ENCODE measurements around the gene HBE1. TPM values are rescaled to one million over a fixed set of nuclear protein-coding genes. Genes with fewer than 3 reads are reported as not detected.
"Not testable (repeated sequence)": the region's sequence is repeated elsewhere in the genome, so short reads cannot be mapped to it uniquely, and the experiment has no call there.

HBE1 gene
- total RNA-seq, 1 donor from 2014 or later, result not detected

GRCh38 chr11:5297721-5298323 lies 28.1 kb upstream of the HBE1 start:
- Mint-ChIP-seq H3K4me3 (ENCODE audit: low read depth) (no peak overlapping the region), H3K9me3 (ENCODE audit: low read depth) (peaks cover 3% of the 10 kb centered on the region), H3K27me3 (no peaks in the 10 kb centered on the region), H3K36me3 (ENCODE audit: insufficient read depth) (no peaks in the 10 kb centered on the region), H3K27ac (no peak overlapping the region), H3K4me1 (ENCODE audit: low read depth) (no peaks in the 10 kb centered on the region)
- no peak for TF ChIP-seq CTCF (IDR thresholded peaks at IDR 0.05; ENCODE audit: unreplicated experiment)
- no peak for DNase-seq (ENCODE audit: low spot score, unreplicated experiment)

GRCh38 chr11:5294342-5294995 lies 24.7 kb upstream of the HBE1 start:
- H3K4me3 Mint-ChIP-seq (ENCODE audit: low read depth); H3K27ac Mint-ChIP-seq; H3K27me3 Mint-ChIP-seq; DNase-seq (ENCODE audit: low spot score, unreplicated experiment); H3K4me1 Mint-ChIP-seq (ENCODE audit: low read depth); H3K9me3 Mint-ChIP-seq (ENCODE audit: low read depth); H3K36me3 Mint-ChIP-seq (ENCODE audit: insufficient read depth): not testable (repeated sequence)

- peaks cover 3% of the 10 kb centered on the region for H3K9me3 Mint-ChIP-seq (ENCODE audit: low read depth)
- no peaks in the 10 kb centered on the region for H3K27me3 Mint-ChIP-seq
- no peak overlapping the region for H3K27ac Mint-ChIP-seq
- H3K4me3 Mint-ChIP-seq (ENCODE audit: low read depth), result no peak overlapping the region
- no peaks in the 10 kb centered on the region for H3K36me3 Mint-ChIP-seq (ENCODE audit: insufficient read depth)
- TF ChIP-seq CTCF (IDR thresholded peaks at IDR 0.05; ENCODE audit: unreplicated experiment), result no peak
- H3K4me1 Mint-ChIP-seq (ENCODE audit: low read depth), result no peaks in the 10 kb centered on the region
- DNase-seq (ENCODE audit: low spot score, unreplicated experiment), result no peak
Observed at GRCh38 chr11:5293028-5293427, 23.3 kb upstream of the HBE1 start.

- TF ChIP-seq CTCF (IDR thresholded peaks at IDR 0.05; ENCODE audit: unreplicated experiment), result peak; percentile 53
- no peak overlapping the region for H3K4me3 Mint-ChIP-seq (ENCODE audit: low read depth)
- H3K36me3 Mint-ChIP-seq (ENCODE audit: insufficient read depth), result no peaks in the 10 kb centered on the region
- H3K4me1 Mint-ChIP-seq (ENCODE audit: low read depth), result no peaks in the 10 kb centered on the region
- peaks cover 3% of the 10 kb centered on the region for H3K9me3 Mint-ChIP-seq (ENCODE audit: low read depth)
- no peak for DNase-seq (ENCODE audit: low spot score, unreplicated experiment)
- no peaks in the 10 kb centered on the region for H3K27me3 Mint-ChIP-seq
- no peak overlapping the region for H3K27ac Mint-ChIP-seq
Observed at GRCh38 chr11:5291207-5291838, 21.6 kb upstream of the HBE1 start.

GRCh38 chr11:5290106-5290505 lies 20.4 kb upstream of the HBE1 start:
- no peaks in the 10 kb centered on the region for H3K27me3 Mint-ChIP-seq
- H3K27ac Mint-ChIP-seq, result no peak overlapping the region
- no peaks in the 10 kb centered on the region for H3K4me1 Mint-ChIP-seq (ENCODE audit: low read depth)
- H3K4me3 Mint-ChIP-seq (ENCODE audit: low read depth), result no peak overlapping the region
- peaks cover 3% of the 10 kb centered on the region for H3K9me3 Mint-ChIP-seq (ENCODE audit: low read depth)
- DNase-seq (ENCODE audit: low spot score, unreplicated experiment), result no peak
- TF ChIP-seq CTCF (IDR thresholded peaks at IDR 0.05; ENCODE audit: unreplicated experiment), result no peak
- H3K36me3 Mint-ChIP-seq (ENCODE audit: insufficient read depth), result no peaks in the 10 kb centered on the region

Data from progenitor cell of endocrine pancreas (in vitro differentiated cells).